GM18511 (cell line): ENCODE data around the gene PNN.
A peak's percentile ranks its signal among the peaks of the same experiment; 100 is the strongest.
"Not testable (repeated sequence)": the region's sequence is repeated elsewhere in the genome, so short reads cannot be mapped to it uniquely, and the experiment has no call there.

Experiments
- ATAC-seq: cut with Tn5 transposase; IDR thresholded peaks from one replicate; pipeline ENCODE4 v1.9.1; 2021; ENCODE audit warnings: mild to moderate bottlenecking, moderate library complexity; ENCODE audit not compliant: unreplicated experiment

Gene PNN

GRCh38 chr14:39174560-39175444, at the start of gene PNN:
Gene PNN, plus strand, starts transcription at chr14:39175254. Its CDS starts 26 bp downstream, at chr14:39175280.
- peak; percentile 89 for ATAC-seq

GRCh38 chr14:39137835-39138234, 37.2 kb upstream of the PNN start:
- ATAC-seq: not testable (repeated sequence)

GRCh38 chr14:39138440-39138839, 36.6 kb upstream of the PNN start:
- no peak for ATAC-seq

GRCh38 chr14:39140170-39140569, 34.9 kb upstream of the PNN start:
- no peak for ATAC-seq

- ATAC-seq: not testable (repeated sequence)
Measured at GRCh38 chr14:39141623-39142022, 33.4 kb upstream of the PNN start.

DNA sequence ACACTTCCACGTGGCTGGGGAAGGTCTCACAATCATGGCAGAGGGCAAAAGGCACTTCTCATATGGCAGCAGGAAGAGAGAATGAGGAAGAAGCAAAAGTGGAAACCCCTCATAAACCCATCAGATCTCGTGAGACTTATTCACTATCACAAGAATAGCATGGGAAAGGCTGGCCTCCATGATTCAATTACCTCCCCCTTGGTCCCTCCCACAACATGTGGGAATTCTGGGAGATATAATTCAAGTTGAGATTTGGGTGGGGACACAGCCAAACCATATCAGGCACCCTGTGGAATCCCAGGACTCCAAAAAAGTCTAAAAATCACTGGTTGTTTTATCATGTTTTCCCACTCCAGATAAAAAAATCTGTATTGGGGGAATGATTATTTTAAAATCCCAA, 31.8 kb upstream of the PNN start:
- not testable (repeated sequence) for ATAC-seq

DNA sequence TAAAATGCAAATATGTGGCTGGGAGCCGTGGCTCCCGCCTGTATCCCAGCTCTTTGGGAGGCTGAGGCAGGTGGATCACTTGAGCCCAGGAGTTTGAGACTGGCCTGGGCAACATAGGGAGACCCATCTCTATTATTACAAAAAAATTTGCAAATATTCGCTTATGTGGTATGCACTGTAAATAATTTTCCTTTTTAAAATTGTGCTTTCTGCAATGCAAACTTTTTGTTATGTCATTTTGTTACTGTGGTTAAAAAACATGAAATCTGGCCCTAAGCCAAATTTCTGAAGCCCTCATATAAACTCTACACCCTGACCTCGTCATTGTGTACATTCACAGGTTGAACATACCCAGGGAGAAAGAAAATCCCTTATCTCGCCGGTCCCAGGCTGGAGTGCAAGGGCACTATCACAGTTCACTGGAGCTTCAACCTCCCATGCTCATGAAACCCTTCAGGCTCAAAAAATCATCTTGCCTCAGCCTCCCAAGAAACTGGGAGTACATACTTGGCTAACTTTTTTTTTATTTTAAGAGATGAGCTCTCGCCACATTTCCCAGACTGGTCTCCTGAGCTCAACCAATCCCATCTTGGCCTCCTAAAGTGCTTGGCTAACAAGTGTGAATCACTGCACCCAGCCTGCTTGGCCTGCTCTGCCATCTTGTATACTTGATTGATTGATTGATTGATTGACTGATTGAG, 29.6 kb upstream of the PNN start:
- no peak for ATAC-seq

- no peak for ATAC-seq
Measured at GRCh38 chr14:39154594-39155189, 20.4 kb upstream of the PNN start.

- ATAC-seq: no peak
Measured at GRCh38 chr14:39157491-39157890, 17.6 kb upstream of the PNN start.

- no peak for ATAC-seq
Measured at GRCh38 chr14:39158222-39158858, 16.7 kb upstream of the PNN start.

DNA sequence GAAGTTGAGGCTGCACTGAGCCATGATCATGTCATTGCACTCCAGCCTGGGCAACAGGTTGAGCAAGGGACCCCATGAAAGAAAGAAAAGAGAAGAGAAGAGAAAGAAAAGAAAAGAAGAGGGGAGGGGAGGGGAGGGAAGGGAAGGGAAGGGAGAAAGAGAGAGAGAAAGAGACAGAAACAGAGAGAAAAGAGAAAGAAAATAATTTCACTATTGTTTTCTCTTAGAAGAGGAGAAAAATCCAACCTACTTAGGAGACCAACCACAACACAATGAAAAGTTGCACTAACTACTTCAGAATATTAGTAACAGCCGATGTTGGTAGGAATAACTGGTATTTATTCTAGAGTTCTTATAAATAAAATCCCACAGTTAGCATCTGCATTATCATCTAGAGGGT, 14.6 kb upstream of the PNN start:
- no peak for ATAC-seq

DNA sequence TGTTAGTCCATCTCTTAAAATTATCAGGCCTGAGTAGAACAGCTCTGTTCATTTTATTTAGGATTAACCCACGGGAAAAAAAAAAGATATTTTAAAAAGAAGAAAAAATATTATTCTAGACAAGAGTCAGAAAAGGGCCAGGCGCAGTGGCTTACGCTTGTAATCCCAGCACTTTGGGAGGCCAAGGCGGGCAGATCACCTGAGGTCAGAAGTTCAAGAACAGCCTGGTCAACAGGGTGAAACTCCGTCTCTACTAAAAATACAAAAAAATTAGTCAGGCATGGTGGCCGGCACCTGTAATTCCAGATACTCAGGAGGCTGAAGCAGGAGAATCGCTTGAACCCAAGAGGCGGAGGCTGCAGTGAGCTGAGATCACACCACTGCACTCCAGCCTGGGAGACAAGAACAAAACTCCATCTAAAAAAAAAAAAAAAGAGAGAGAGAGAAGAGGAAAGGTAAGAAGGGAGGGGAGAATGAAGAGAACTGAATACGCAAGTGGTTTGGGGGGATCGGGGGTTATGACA, 7.2 kb upstream of the PNN start:
- ATAC-seq: not testable (repeated sequence)

- no peak for ATAC-seq
Measured at GRCh38 chr14:39168591-39168990, 6.5 kb upstream of the PNN start.

DNA sequence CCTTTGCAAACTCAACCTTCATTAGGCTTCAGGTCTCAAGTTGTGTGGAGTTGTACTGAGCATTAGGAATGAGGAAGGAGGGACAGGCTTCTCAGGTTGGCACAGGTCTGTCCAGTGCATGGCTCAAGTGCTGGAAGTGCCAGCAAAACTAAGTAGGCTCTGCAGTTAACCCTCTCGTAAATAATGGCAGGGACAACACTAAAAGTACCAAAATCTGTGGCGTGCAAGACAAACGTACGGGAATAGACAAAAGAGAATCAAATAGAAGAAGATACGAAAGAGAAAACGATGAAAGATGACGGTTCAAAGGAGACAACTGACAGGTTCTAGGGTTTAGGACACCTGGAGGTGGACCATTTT, 5.5 kb upstream of the PNN start:
- ATAC-seq: no peak

- ATAC-seq: no peak
Measured at GRCh38 chr14:39173198-39173597, 1.9 kb upstream of the PNN start.

DNA sequence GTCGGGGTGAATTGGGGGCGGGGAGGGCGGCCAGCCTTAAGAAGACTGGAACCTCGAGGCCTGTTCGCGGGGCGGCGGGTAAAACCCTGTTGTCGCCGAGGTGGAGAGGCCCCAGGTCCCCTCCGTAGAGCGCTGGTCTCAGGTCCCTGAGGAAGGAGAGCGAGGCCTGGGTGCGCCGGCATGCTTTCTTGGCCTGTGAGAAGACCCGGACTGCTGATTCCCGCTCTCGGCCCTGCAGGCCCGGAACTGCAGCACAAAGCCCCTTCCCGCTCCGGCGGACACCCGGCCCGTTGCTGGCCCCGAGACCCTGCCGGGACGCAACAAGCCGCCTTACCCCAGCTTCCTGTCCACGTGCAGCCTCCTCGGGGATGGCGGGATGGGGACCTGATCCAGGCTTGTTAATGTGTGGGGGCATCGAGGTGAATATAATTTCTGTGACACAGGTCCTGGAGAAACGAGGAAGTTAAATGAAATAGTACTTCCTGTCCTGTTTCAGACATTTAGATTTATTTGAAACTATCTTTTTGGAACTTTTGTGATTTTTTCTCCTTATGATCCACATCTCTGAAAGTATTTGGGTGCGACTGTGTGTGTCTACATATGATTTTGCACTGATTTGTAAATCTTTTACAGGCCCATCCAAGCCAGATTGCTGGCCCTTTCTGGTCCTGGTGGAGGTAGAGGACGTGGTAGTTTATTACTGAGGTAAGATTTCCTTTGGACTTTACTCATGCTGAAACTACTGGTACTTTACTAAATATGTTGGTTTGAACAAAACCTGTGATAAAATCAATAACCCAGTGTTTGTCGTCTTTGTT, 600 bp downstream of the PNN start:
- ATAC-seq: peak; percentile 6

GRCh38 chr14:39176263-39177167, 1.5 kb downstream of the PNN start:
- ATAC-seq: no peak

- no peak for ATAC-seq
Measured at GRCh38 chr14:39177168-39177545, 2.1 kb downstream of the PNN start.

DNA sequence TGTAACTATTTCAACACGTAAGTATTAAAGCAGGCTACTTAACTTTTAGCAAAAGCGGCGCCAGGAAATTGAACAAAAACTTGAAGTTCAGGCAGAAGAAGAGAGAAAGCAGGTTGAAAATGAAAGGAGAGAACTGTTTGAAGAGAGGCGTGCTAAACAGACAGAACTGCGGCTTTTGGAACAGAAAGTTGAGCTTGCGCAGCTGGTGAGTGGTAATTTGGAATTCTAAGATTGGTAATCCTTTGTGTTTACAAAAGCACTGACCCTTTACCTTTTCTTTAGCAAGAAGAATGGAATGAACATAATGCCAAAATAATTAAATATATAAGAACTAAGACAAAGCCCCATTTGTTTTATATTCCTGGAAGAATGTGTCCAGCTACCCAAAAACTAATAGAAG, 4.0 kb downstream of the PNN start:
- no peak for ATAC-seq
